Dermis blood vessel endothelial cell (primary cell): Measurements from ENCODE around the gene OR51M1. TPM values are rescaled to one million over a fixed set of nuclear protein-coding genes. Genes with fewer than 3 reads are reported as not detected.
"Not testable (repeated sequence)": the region's sequence is repeated elsewhere in the genome, so short reads cannot be mapped to it uniquely, and the experiment has no call there.

Experiments
- DNase-seq: peaks from one replicate; pipeline ENCODE4 v3.0.0; 2010
- total RNA-seq: library from RNA; depleted of rRNA; stranded (reverse); fragments of >200 nt; gene quantifications from 2 replicates; pipeline ENCODE4 v1.2.3, GENCODE V29; 2014

Gene OR51M1
- not detected in 2 replicates for total RNA-seq

- no peak for DNase-seq
These were observed at the start of gene OR51M1 for GRCh38 chr11:5383576-5383975. Gene OR51M1, plus strand, starts transcription at chr11:5383812. Its CDS starts 5,587 bp downstream, at chr11:5389399.

DNA sequence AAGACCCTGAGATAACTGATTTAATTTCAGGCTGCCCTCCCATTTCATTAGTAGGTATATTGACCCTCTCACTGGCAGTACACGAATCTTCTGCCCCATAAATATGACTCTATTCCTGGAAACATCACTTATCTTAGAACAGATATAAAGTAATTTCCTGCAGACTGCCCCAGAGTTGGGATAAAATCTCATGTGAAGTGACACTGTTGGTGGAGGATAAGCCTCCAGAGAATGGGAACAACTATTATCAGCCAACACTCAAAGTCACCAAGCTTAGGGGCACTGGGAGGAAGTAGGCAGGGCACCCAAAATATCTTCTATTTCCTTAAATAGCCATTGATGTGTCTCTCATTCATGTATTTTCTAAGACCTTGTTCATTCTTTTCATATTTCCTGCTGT lies 48.4 kb upstream of the OR51M1 start:
- DNase-seq, result no peak

- DNase-seq, result no peak
These were observed 47.3 kb upstream of the OR51M1 start for GRCh38 chr11:5336331-5336730.

- not testable (repeated sequence) for DNase-seq
These were observed 46.4 kb upstream of the OR51M1 start for GRCh38 chr11:5337253-5337652.

GRCh38 chr11:5339771-5340322 lies 43.8 kb upstream of the OR51M1 start:
- DNase-seq, result no peak

DNA sequence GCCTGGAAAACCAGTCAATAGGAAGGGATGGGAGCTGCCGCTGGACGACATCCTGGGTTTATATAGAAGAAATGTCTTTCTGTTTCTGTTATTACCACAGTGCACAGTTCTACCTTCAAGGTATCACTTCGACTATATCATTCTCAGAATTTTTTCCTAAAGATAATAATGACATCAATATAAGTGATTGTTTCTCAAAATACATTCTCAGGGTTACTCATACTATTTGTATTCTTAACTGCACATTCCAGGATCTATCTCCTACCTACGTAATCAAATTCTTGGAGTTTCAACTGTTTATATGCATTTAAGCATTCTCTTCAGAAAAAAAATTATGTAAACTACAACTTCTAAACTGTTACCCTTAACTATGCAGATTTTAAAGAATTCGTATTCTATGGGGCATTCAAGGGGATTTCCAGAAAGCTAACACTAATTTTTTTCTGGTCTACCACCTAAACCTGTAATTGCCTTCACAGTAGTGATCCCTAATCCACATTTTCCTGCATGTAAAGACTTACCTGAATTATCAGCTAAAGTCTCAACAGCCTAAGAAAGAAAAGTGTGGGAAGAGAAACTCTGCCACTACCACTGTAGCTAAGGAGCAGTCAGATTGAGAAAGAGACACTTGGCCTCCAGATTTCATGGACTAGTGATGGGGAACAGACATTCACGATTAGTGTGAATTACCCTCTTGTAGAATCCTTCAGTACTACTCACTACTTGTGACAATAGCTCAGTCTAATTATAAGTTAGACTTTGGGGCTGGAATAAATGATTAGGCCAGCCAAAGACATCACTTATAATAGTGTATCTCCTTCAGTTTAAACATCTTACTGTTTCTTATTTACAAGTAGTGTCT lies 39.9 kb upstream of the OR51M1 start, which contains the start of gene OR51B5:
Gene OR51B5, minus strand, starts transcription at position 51 of the 862 bp plus-strand sequence. Its CDS starts 0 bp downstream, at position 51.
- DNase-seq, result no peak

- no peak for DNase-seq
These were observed 37.8 kb upstream of the OR51M1 start for GRCh38 chr11:5345831-5346230.

DNA sequence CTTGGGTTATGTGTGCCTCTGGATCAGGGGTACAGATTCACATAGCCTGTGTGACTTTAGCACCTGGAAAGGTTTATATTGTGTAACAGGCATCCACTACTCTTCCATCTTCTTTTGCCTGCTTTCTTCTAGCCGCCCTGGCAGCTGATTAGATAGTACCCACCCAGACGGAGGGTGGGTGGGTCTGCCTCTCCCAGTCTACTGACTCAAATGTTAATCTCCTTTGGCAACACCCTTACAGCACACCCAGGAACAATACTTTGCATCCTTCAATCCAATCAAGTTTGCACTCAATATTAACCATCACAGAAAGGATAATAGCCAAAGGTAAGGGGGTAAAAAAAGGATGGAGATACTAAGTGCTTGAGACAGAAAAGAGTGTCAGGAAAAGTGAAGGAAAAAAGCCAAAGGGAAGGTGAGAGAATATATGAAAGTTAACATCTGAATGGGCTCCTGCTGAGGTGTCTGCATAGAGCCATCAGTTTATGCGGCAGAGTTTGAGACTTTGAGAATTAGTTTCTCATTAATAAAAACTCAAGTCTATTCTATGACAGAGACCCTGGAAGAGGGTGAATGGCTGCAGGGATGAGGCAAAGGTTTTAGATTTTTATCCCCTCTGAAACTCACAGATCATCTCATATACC lies 34.9 kb upstream of the OR51M1 start:
- DNase-seq, result no peak

DNA sequence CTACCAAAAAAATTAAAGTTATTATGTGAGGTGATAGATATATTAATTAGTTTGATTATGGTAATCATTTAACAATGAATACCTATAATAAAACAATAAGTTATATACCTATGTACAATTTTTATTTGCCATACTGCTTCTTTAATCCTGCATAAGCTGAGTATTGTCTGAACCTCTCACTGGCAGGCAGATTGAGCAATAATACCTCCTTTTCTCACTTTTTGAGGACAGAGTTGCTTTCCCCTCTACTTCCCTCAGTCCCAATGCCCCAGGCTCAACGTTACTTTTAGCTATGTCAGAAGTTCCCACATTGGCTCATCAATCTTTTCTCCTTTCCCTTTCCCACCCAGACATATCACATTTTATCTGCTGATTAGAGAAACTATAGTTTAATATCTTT lies 34.1 kb upstream of the OR51M1 start:
- no peak for DNase-seq

- no peak for DNase-seq
These were observed 32.4 kb upstream of the OR51M1 start, which contains the start of gene OR51B6 for GRCh38 chr11:5351208-5351607. Gene OR51B6, plus strand, starts transcription at chr11:5351508. Its CDS starts 0 bp downstream, at chr11:5351508.

- not testable (repeated sequence) for DNase-seq
These were observed 27.6 kb upstream of the OR51M1 start for GRCh38 chr11:5356031-5356430.

GRCh38 chr11:5362017-5362625 lies 21.5 kb upstream of the OR51M1 start:
- DNase-seq, result no peak

DNA sequence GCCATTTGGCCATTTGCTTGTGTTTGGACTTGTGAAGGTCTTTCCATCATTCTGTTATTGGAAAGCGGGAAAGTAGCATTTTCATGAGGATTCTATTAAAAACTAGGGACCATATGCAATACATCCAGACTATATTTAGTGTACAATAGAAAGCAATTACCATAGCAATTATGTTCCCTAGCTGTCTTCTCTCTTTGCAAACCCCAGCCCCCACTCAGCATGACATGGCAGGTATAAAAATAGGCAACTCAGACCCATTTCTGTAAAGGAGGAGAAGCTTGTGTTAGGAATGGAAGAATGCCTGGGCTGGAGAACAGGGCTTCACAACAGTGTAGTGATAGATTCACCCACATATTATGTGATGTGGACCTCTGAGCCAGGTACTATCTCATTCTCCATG lies 19.9 kb upstream of the OR51M1 start:
- DNase-seq, result no peak

- DNase-seq, result no peak
These were observed 19.4 kb upstream of the OR51M1 start for GRCh38 chr11:5364214-5364613.

- DNase-seq, result not testable (repeated sequence)
These were observed 17.2 kb upstream of the OR51M1 start for GRCh38 chr11:5366365-5366764.

- no peak for DNase-seq
These were observed 16.8 kb upstream of the OR51M1 start for GRCh38 chr11:5366856-5367255.

- DNase-seq, result no peak
These were observed 16.1 kb upstream of the OR51M1 start for GRCh38 chr11:5367448-5368074.

GRCh38 chr11:5368502-5369043 lies 15.0 kb upstream of the OR51M1 start:
- DNase-seq, result no peak

GRCh38 chr11:5369789-5370188 lies 13.8 kb upstream of the OR51M1 start:
- DNase-seq, result no peak

GRCh38 chr11:5380740-5381342 lies 2.8 kb upstream of the OR51M1 start:
- peak; percentile 70 for DNase-seq

- DNase-seq, result no peak
These were observed 723 bp downstream of the OR51M1 start for GRCh38 chr11:5384335-5384734.

DNA sequence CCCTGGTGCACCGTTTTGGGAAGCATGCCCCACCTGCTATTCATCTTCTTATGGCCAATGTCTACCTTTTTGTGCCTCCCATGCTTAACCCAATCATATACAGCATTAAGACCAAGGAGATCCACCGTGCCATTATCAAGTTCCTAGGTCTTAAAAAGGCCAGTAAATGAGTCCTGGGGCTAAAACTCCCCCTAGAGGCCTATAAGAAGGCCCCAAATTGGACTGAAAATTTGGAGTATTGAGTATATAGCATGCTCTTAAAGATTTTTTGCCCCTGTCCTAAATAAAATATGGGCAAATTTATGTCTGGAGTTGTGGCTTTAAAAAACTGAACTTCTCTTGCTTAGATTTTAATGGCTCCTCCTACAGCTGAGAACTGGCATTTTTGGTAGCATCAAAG lies 6.6 kb downstream of the OR51M1 start:
- DNase-seq, result no peak
